ENCODE data around the gene GABPB1. TPM values are rescaled to one million over a fixed set of nuclear protein-coding genes. Genes with fewer than 3 reads are reported as not detected.

Gene GABPB1
- total RNA-seq, 1 donor from 2014 or later = 85.0 TPM

DNA sequence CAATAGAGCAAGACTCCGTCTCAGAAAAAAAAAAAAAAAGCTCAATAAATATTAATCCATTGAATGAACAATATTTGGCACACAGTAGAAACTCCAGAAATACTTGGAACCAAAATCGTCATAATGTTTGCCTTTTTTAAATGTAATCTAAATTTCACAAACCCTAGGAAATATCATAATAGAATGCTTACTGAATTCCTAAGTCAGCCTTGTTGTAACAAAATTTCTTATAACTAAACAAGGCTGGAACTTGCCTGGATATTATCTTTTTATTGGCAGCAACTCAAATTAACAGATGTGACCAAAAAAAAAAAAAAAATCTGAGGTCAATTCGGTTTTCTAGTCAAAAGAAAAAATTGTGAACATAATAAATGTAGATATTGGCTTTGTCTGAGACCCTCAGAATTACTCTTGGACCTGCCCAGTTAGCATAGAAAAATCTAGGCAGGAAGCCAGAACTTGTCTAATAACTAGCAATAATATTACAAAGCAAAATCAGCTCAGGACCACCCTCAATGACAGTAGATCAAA, 33.3 kb downstream of the GABPB1 start:
- no peak for DNase-seq (ENCODE audit: low read depth)
- no peak overlapping the region for H3K4me3 ChIP-seq (ENCODE audit: low read depth, low read length)
- TF ChIP-seq, protein P1, sequence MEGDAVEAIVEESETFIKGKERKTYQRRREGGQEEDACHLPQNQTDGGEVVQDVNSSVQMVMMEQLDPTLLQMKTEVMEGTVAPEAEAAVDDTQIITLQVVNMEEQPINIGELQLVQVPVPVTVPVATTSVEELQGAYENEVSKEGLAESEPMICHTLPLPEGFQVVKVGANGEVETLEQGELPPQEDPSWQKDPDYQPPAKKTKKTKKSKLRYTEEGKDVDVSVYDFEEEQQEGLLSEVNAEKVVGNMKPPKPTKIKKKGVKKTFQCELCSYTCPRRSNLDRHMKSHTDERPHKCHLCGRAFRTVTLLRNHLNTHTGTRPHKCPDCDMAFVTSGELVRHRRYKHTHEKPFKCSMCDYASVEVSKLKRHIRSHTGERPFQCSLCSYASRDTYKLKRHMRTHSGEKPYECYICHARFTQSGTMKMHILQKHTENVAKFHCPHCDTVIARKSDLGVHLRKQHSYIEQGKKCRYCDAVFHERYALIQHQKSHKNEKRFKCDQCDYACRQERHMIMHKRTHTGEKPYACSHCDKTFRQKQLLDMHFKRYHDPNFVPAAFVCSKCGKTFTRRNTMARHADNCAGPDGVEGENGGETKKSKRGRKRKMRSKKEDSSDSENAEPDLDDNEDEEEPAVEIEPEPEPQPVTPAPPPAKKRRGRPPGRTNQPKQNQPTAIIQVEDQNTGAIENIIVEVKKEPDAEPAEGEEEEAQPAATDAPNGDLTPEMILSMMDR (IDR thresholded peaks at IDR 0.05; ENCODE audit: insufficient read depth, low read length, severe bottlenecking) = no peak
- FAIRE-seq = no peak
- no peaks in the 10 kb centered on the region for H3K27me3 ChIP-seq (ENCODE audit: control insufficient read depth, insufficient read depth, low read length)
- no peaks in the 10 kb centered on the region for H3K36me3 ChIP-seq (ENCODE audit: control insufficient read depth, insufficient read depth, low read length)

DNA sequence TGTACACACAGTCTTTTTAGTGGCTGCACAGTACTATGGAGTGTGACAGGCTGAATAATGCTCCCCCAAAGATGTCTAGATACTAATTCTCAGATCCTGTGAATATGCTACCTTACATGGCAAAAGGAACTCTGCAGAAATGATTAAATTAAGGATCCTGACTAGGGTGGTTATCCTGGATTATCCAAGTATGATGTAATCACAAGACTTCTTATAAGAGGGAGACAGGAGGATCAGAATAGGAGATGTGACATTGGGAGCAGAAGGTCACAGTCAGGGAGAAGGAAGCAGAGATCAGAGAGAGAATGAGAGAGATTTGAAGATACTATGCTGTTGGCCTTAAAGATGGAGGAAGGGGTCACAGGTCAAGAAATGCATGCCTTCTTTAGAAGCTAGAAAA, 34.5 kb downstream of the GABPB1 start:
- H3K36me3 ChIP-seq (ENCODE audit: control insufficient read depth, insufficient read depth, low read length) = no peaks in the 10 kb centered on the region
- FAIRE-seq (no peak), DNase-seq (ENCODE audit: low read depth) (no peak)
- no peak overlapping the region for H3K4me3 ChIP-seq (ENCODE audit: low read depth, low read length)
- no peaks in the 10 kb centered on the region for H3K27me3 ChIP-seq (ENCODE audit: control insufficient read depth, insufficient read depth, low read length)
- TF ChIP-seq, protein P1 (IDR thresholded peaks at IDR 0.05; ENCODE audit: insufficient read depth, low read length, severe bottlenecking) = no peak

DNA sequence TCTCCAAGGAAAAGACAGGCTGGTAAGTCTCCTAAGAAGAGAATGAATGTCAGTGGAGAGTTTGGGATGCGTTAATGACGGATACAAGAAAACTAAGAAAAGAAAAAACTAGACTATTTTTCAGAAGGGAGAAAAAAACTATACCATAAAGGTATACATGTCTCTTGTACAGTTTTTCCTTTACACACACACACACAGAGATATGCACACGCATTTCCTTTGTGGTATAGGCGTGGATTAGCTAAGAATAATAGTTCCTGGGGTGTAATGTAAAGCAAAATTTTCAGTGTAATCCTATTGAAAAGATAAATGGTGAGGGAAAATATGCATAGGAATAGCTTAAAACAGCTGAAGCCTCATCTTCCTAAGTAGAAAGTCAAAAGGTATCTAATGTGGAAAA, 36.3 kb downstream of the GABPB1 start:
- Histone ChIP-seq H3K27me3 (ENCODE audit: control insufficient read depth, insufficient read depth, low read length) (no peaks in the 10 kb centered on the region), H3K36me3 (ENCODE audit: control insufficient read depth, insufficient read depth, low read length) (no peaks in the 10 kb centered on the region), H3K4me3 (ENCODE audit: low read depth, low read length) (no peak overlapping the region)
- TF ChIP-seq, protein P1 (IDR thresholded peaks at IDR 0.05; ENCODE audit: insufficient read depth, low read length, severe bottlenecking) = no peak
- FAIRE-seq (no peak), DNase-seq (ENCODE audit: low read depth) (no peak)

DNA sequence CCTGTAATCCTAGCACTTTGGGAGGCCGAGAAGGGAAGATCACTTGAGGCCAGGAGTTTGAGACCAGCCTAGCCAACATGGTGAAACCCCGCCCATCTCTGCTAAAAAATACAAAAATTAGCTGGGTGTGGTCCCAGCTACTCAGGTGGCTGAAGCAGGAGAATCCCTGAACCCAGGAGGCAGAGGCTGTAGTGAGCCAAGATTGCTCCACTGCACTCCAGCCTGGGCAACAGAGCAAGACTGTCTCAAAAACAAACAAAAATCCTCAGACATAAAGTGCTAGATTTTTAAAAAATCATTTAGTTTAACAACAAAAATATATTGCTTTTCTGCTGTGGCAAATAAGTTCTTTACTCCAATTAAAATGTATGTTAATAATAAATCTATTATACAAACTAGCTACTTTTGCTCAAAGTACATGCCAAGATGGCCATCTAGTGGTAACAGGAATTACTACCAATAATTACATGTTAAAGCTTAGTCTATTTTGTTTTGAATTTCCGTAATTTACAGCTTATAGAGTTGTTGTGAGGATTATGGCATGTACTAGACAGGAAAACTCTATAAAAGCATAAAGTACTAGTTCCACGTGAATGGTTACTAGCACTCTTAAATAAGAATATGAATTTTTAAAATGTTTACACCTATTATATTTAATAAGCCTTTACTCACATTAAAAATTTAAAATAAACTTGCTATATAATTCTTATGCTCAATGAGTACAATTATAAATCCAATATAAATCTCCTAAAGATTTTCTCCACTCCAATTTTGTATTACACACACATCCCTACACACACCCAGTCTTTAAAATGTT, 39.0 kb downstream of the GABPB1 start:
- H3K27me3 ChIP-seq (ENCODE audit: control insufficient read depth, insufficient read depth, low read length) = no peaks in the 10 kb centered on the region
- no peak overlapping the region for H3K4me3 ChIP-seq (ENCODE audit: low read depth, low read length)
- H3K36me3 ChIP-seq (ENCODE audit: control insufficient read depth, insufficient read depth, low read length) = no peaks in the 10 kb centered on the region
- DNase-seq (ENCODE audit: low read depth) = peak; percentile 55
- TF ChIP-seq, protein P1 (IDR thresholded peaks at IDR 0.05; ENCODE audit: insufficient read depth, low read length, severe bottlenecking) = peak; percentile 20
- no peak for FAIRE-seq

DNA sequence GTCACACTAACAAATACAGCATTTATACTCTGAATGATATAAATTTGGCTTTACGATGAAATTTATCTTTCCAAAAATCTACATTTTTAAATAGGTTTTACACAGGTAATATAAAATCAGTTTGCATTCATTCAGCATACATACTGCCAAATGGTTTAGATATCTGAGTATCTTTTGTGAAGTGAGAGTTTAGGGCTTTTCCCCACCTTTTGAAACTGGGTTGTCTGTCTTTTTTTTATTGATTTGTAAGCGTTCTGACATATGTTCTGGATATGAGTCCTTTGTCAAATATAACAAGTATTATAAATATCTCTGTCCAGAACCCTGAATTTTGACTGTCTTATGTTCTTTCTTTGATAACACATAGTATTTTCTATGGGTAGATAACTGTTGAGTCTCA, 42.4 kb downstream of the GABPB1 start:
- no peak for DNase-seq (ENCODE audit: low read depth)
- Histone ChIP-seq H3K27me3 (ENCODE audit: control insufficient read depth, insufficient read depth, low read length) (no peaks in the 10 kb centered on the region), H3K4me3 (ENCODE audit: low read depth, low read length) (no peak overlapping the region), H3K36me3 (ENCODE audit: control insufficient read depth, insufficient read depth, low read length) (no peaks in the 10 kb centered on the region)
- TF ChIP-seq, protein P1 (IDR thresholded peaks at IDR 0.05; ENCODE audit: insufficient read depth, low read length, severe bottlenecking) = no peak
- FAIRE-seq = no peak
